Glutamatergic neuron (in vitro differentiated cells): ENCODE measurements around the gene AUTS2. TPM values are rescaled to one million over a fixed set of nuclear protein-coding genes. Genes with fewer than 3 reads are reported as not detected.
A peak's percentile ranks its signal among the peaks of the same experiment; 100 is the strongest.

Source experiments
- DNase-seq: peaks from one replicate; pipeline ENCODE4 v3.0.0; 2022
- H3K27ac Mint-ChIP-seq: one replicate; pipeline ENCODE4 v1.8.0; 2020; ENCODE audit warnings: mild to moderate bottlenecking, mixed read lengths, inconsistent platforms; ENCODE audit not compliant: unreplicated experiment
- H3K27me3 Mint-ChIP-seq: one replicate; pipeline ENCODE4 v1.8.0; 2020; ENCODE audit warnings: mild to moderate bottlenecking, moderate library complexity, mixed read lengths, inconsistent platforms; ENCODE audit not compliant: unreplicated experiment
- H3K36me3 Mint-ChIP-seq: one replicate; pipeline ENCODE4 v1.8.0; 2020; ENCODE audit warnings: mild to moderate bottlenecking, mixed read lengths, inconsistent platforms; ENCODE audit not compliant: unreplicated experiment
- H3K4me1 Mint-ChIP-seq: one replicate; pipeline ENCODE4 v1.8.0; 2020; ENCODE audit warnings: mild to moderate bottlenecking, low read depth, mixed read lengths, inconsistent platforms; ENCODE audit not compliant: unreplicated experiment
- H3K4me3 Mint-ChIP-seq: one replicate; pipeline ENCODE4 v1.8.0; 2020; ENCODE audit warnings: mild to moderate bottlenecking, mixed read lengths, inconsistent platforms; ENCODE audit not compliant: unreplicated experiment
- H3K9me3 Mint-ChIP-seq: one replicate; pipeline ENCODE4 v1.8.0; 2020; ENCODE audit warnings: mild to moderate bottlenecking, moderate library complexity, mixed read lengths, inconsistent platforms; ENCODE audit not compliant: unreplicated experiment
- total RNA-seq: library from RNA; stranded (reverse); fragmentation: NEBNext Ultra II Directional; extraction: Animal tissue kit (Norgen Biotek cat#: 25700); gene quantifications from one replicate; pipeline ENCODE4 v1.2.1, GENCODE V29; 2021; ENCODE audit not compliant: unreplicated experiment
- TF ChIP-seq, protein P1 (sequence below): fragments of 200-600 bp; sonication (generic); IDR thresholded peaks from one replicate; pipeline ENCODE4 v1.5.0; 2021; ENCODE audit not compliant: partially characterized antibody, unreplicated experiment

AUTS2 gene
- total RNA-seq, 1 donor from 2014 or later = 300 TPM

DNA sequence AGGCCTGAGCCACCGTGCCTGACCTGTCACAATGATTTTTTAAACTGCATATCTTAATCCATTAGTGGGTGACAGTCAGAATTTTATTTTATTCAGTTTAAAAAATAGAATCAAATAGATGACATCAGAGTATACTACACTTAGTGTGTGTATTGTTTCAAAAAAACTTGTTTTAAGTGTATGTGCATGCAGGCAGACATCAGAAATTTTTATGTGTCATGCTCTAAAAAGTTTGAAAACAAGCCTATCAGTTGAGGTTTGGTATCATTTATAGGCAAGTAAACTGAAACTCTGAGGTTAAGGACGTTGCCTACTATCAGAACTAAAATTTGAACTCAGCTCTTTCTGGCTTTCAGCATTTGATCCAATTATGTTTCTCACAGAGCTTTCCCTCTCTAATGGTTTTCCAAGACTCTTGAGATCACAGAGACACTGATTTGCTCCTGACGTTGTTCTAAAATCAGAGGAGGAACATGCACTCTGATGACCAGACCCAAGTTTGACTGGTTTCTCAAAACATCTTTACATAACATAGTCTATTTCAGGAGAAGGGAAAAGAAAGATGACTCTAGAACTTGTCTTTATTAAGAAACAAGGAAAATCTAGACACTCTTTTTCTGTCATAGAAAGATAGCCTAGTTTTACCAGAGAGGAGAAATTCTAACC, 188.6 kb downstream of the AUTS2 start:
- no peaks in the 10 kb centered on the region for H3K36me3 Mint-ChIP-seq
- no peak for DNase-seq
- no peak overlapping the region for H3K4me3 Mint-ChIP-seq
- TF ChIP-seq, protein P1, sequence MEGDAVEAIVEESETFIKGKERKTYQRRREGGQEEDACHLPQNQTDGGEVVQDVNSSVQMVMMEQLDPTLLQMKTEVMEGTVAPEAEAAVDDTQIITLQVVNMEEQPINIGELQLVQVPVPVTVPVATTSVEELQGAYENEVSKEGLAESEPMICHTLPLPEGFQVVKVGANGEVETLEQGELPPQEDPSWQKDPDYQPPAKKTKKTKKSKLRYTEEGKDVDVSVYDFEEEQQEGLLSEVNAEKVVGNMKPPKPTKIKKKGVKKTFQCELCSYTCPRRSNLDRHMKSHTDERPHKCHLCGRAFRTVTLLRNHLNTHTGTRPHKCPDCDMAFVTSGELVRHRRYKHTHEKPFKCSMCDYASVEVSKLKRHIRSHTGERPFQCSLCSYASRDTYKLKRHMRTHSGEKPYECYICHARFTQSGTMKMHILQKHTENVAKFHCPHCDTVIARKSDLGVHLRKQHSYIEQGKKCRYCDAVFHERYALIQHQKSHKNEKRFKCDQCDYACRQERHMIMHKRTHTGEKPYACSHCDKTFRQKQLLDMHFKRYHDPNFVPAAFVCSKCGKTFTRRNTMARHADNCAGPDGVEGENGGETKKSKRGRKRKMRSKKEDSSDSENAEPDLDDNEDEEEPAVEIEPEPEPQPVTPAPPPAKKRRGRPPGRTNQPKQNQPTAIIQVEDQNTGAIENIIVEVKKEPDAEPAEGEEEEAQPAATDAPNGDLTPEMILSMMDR = no peak
- peaks cover 57% of the 10 kb centered on the region for H3K4me1 Mint-ChIP-seq
- H3K27me3 Mint-ChIP-seq = peaks cover 2% of the 10 kb centered on the region
- no peak overlapping the region for H3K27ac Mint-ChIP-seq
- peaks cover 4% of the 10 kb centered on the region for H3K9me3 Mint-ChIP-seq

DNA sequence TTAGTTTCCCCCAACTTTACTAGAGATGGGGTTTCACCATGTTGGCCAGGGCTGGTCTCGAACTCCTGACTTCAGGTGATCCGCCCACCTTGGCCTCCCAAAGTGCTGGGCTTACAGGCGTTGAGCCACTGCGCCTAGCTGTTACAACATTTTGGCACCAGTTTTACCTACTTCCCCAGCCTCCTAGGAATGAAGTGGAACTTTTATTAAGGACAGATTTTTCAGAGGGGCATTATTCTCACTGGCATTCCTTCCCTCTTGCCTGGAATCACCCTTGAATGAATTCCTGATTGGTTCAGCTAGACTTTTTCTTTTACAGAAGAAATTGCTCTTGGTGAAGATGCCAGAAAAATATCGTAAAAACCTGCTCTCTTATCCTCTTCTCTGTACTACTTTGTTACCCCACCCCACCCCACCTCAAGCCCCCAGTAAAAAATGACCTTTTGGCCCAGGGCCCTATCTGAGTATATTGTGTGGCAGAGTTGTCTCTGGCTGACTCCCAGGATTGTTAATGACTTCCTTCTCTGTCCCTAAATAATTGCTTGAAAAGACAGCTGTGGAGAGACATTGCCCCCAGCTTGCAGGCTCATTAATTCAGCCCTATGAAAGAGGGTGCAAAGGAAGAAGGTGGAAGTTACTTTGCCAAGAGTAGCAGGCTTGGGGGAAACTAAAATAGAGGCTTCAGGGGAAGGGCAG, 189.6 kb downstream of the AUTS2 start:
- H3K36me3 Mint-ChIP-seq = no peaks in the 10 kb centered on the region
- peaks cover 48% of the 10 kb centered on the region for H3K4me1 Mint-ChIP-seq
- peaks cover 2% of the 10 kb centered on the region for H3K27me3 Mint-ChIP-seq
- H3K27ac Mint-ChIP-seq = no peak overlapping the region
- TF ChIP-seq, protein P1 = no peak
- no peak for DNase-seq
- H3K9me3 Mint-ChIP-seq = peaks cover 4% of the 10 kb centered on the region
- no peak overlapping the region for H3K4me3 Mint-ChIP-seq

DNA sequence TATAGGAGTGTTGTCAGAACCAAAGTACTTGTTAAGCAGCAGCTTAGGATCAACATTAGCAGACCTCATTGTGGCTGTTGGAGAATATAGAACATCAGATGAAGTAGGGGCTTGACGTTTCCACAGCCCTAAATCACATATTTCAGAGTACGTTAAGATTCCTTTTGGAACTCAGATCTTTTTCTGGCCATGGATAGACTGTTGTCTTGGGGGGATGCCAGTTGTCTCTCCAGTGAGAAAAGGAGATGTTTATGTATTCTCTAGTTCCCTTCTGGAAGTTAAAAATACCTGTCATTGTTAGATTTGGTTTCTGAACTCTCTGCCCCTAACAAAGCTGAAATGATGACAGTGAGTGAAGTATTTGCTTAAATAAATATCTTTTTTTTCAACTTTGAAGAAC, 191.3 kb downstream of the AUTS2 start:
- H3K4me3 Mint-ChIP-seq = no peak overlapping the region
- peaks cover 2% of the 10 kb centered on the region for H3K27me3 Mint-ChIP-seq
- peaks cover 38% of the 10 kb centered on the region for H3K4me1 Mint-ChIP-seq
- DNase-seq = no peak
- peaks cover 2% of the 10 kb centered on the region for H3K9me3 Mint-ChIP-seq
- no peak overlapping the region for H3K27ac Mint-ChIP-seq
- no peaks in the 10 kb centered on the region for H3K36me3 Mint-ChIP-seq
- TF ChIP-seq, protein P1 = no peak

DNA sequence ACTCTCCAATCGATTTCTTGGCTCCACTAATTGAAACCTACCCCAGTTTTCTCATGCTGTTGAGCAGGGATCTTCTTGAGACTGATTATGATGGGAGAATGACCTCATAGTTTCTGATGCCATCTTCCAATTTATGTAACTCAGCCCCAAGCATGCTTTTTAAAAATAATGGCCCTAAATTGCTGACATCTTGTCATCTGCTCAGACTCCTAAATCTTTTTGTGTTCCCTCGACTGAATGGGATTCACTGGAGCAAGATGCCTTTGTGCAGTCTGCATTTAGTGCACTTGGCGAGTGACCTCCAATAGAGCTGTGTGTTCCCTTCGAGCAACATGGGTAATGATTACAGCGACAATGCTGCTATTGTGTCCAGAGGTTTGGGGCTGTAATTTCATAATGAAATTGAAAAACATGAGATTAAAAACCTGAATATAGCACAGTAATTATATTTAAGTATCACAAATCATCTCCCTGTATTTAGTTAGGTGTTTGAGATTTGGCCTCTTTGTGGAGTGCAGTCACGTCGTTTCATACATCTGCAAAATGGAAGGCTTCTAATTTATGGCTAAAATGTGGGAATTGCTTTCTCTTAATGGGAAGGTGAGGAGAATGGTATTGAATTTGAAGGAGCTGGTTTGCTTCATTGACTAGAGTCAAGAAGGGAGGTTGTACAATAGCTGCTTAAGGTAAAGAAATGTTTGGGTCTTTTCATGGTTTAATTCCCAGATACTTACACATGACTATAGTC, 192.9 kb downstream of the AUTS2 start:
- Mint-ChIP-seq H3K27ac (peak overlapping the region; percentile 34), H3K36me3 (no peaks in the 10 kb centered on the region), H3K9me3 (peaks cover 2% of the 10 kb centered on the region), H3K27me3 (peaks cover 5% of the 10 kb centered on the region), H3K4me3 (no peak overlapping the region), H3K4me1 (peaks cover 36% of the 10 kb centered on the region)
- DNase-seq = no peak
- TF ChIP-seq, protein P1 = no peak
